ENCODE results near the gene PSAT1. TPM values are rescaled to one million over a fixed set of nuclear protein-coding genes. Genes with fewer than 3 reads are reported as not detected.

PSAT1 gene
- total RNA-seq, 2 donors from 2014 or later, result 21.8 to 49.3 TPM

DNA sequence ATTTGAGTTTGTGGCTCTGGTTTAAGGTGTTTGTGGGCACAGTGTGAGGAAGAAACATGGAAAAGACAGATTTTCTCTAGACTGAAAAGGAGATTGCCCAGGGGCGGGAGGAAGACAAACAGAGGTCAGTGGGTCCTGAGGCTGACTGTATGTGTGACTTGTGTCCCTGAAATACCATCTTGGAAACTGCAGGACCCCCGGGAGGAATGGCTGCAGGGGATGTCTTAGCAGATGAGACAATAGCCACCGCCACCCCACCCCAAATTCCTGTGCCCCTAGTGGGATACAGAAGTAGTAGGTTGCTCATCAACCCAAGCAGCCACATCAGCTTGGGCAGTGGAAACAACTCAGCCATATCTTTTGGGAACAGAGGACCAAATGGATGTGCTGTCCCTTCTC lies 1.7 kb upstream of the PSAT1 start:
- WGBS, 2 donors, result 88 to 96% methylated on average over 3 of the region's 3 CpGs
- H3K9me3 ChIP-seq, result no peaks in the 10 kb centered on the region
- H3K27me3 ChIP-seq, result no peaks in the 10 kb centered on the region
- H3K4me3 ChIP-seq, result no peak overlapping the region
- no peaks in the 10 kb centered on the region for H3K36me3 ChIP-seq (replicated peaks in 1 of 2; ENCODE audit: insufficient read depth in 1 of 2, low read depth in 2 of 2)
- DNase-seq (no peak), ATAC-seq (no peak)
- peak overlapping the region in 3 of 4 donors; percentile 8 to 85 (median 74) for H3K27ac ChIP-seq
- TF ChIP-seq, protein P1, sequence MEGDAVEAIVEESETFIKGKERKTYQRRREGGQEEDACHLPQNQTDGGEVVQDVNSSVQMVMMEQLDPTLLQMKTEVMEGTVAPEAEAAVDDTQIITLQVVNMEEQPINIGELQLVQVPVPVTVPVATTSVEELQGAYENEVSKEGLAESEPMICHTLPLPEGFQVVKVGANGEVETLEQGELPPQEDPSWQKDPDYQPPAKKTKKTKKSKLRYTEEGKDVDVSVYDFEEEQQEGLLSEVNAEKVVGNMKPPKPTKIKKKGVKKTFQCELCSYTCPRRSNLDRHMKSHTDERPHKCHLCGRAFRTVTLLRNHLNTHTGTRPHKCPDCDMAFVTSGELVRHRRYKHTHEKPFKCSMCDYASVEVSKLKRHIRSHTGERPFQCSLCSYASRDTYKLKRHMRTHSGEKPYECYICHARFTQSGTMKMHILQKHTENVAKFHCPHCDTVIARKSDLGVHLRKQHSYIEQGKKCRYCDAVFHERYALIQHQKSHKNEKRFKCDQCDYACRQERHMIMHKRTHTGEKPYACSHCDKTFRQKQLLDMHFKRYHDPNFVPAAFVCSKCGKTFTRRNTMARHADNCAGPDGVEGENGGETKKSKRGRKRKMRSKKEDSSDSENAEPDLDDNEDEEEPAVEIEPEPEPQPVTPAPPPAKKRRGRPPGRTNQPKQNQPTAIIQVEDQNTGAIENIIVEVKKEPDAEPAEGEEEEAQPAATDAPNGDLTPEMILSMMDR (IDR thresholded peaks at IDR 0.05), result no peak
- no peak for TF ChIP-seq POLR2A (IDR thresholded peaks at IDR 0.05)
- intact Hi-C loops (cut with DNase I), result no loop called here
- H3K4me1 ChIP-seq, result peaks cover 36% of the 10 kb centered on the region

DNA sequence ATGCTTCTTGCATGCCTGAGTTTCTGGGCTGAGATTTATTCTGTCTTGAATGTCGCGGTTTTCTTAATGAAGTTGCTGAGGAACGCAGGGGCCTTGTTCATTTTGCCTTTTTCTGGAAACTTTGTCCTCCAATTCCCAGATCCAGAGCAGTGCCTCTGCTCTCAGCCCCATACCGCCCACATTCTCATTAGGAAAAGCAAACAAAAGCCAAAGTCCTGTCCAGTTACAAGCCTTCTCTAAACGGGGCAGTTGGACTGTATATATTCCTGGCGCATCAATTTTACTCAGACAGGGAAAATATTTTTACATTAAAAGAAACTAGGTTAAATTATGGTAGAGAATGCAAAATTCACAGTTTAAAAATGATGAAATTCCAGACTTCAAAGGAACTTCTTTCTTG lies 1.2 kb upstream of the PSAT1 start:
- H3K4me1 ChIP-seq, result peaks cover 41% of the 10 kb centered on the region
- H3K27ac ChIP-seq, result peak overlapping the region; percentile 68 to 85 (median 78)
- no peaks in the 10 kb centered on the region for H3K36me3 ChIP-seq (replicated peaks in 1 of 2; ENCODE audit: insufficient read depth in 1 of 2, low read depth in 2 of 2)
- TF ChIP-seq POLR2A (IDR thresholded peaks at IDR 0.05), result no peak
- TF ChIP-seq, protein P1 (IDR thresholded peaks at IDR 0.05), result no peak
- intact Hi-C loops (cut with DNase I), result no loop called here
- H3K4me3 ChIP-seq, result no peak overlapping the region
- no peaks in the 10 kb centered on the region for H3K9me3 ChIP-seq
- WGBS, 2 donors, result 46 to 51% methylated on average over 6 of the region's 6 CpGs
- ATAC-seq (no peak), DNase-seq (no peak)
- H3K27me3 ChIP-seq, result no peaks in the 10 kb centered on the region

GRCh38 chr9:78296201-78296892 lies 578 bp upstream of the PSAT1 start:
- Histone ChIP-seq H3K9me3 (no peaks in the 10 kb centered on the region), H3K27ac (peak overlapping the region; percentile 68 to 85 (median 78)), H3K36me3 (replicated peaks in 1 of 2; ENCODE audit: insufficient read depth in 1 of 2, low read depth in 2 of 2) (no peaks in the 10 kb centered on the region), H3K4me3 (no peak overlapping the region), H3K27me3 (no peaks in the 10 kb centered on the region), H3K4me1 (peaks cover 48% of the 10 kb centered on the region)
- TF ChIP-seq, protein P1 (IDR thresholded peaks at IDR 0.05), result no peak
- peak in 2 of 3 donors; percentile 47 to 49 for TF ChIP-seq POLR2A (IDR thresholded peaks at IDR 0.05)
- ATAC-seq (peak; percentile 63), DNase-seq (peak; percentile 81 to 90 (median 84))
- 2 to 5% methylated on average over 15 to 32 of the region's 32 CpGs for WGBS, 2 donors
- intact Hi-C loops (cut with DNase I), result no loop called here

DNA sequence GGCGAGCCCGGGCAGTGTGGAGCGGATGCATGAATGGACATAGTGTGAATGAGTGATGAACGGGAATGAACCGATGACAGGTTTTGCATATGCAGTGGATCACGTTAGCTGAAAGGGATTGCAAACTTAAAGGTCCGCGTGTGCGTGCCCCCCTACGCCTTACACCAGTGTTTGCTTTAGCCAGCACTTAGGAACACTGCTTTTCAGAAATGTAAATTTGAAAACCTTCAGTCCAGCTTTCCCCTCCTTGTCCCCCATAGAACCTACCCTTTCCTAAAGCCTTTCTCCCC lies 692 bp downstream of the PSAT1 start:
- ATAC-seq, result no peak
- Histone ChIP-seq H3K36me3 (replicated peaks in 1 of 2; ENCODE audit: insufficient read depth in 1 of 2, low read depth in 2 of 2) (no peaks in the 10 kb centered on the region), H3K4me3 (peak overlapping the region; percentile 24 to 53), H3K4me1 (peaks cover 60% of the 10 kb centered on the region), H3K27ac (peak overlapping the region; percentile 57 to 85 (median 78)), H3K27me3 (no peaks in the 10 kb centered on the region), H3K9me3 (no peaks in the 10 kb centered on the region)
- intact Hi-C loops (cut with DNase I), result no loop called here
- 0 to 1% methylated on average over 10 of the region's 10 CpGs for WGBS, 2 donors
- TF ChIP-seq, protein P1 (IDR thresholded peaks at IDR 0.05), result no peak
- no peak for TF ChIP-seq POLR2A (IDR thresholded peaks at IDR 0.05)
- DNase-seq, result no peak
